ENCODE measurements around the gene MEDAG.

The MEDAG gene

GRCh38 chr13:30974350-30974749 is 68.3 kb downstream of the MEDAG start:
- no peak for TF ChIP-seq ZFX (IDR thresholded peaks at IDR 0.05)
- no peak for TF ChIP-seq CTCF (conservative IDR thresholded peaks at IDR 0.05)
- no peak overlapping the region for H3K27ac ChIP-seq

Data from C4-2B (cell line).